NCI-H748 (cell line): ENCODE measurements around the gene SH2D1A.

Experiments used
- DNase-seq: peaks from one replicate; lab custom pipeline; 2025; ENCODE audit not compliant: unreplicated experiment; lab: John Stamatoyannopoulos, UW

Gene SH2D1A

GRCh38 chrX:124415115-124415800 is 68.9 kb downstream of the SH2D1A start:
- DNase-seq, result no peak

GRCh38 chrX:124421898-124422655 is 75.7 kb downstream of the SH2D1A start:
- DNase-seq, result no peak
